H1 (cell line): ENCODE data around the gene PMP22. TPM values are rescaled to one million over a fixed set of nuclear protein-coding genes. Genes with fewer than 3 reads are reported as not detected.

Source experiments
- CTCF ChIA-PET: fragments of 300-600 bp; sonication (Branson Sonifier 250); formaldehyde crosslinking; loops from one replicate; lab custom pipeline; 2021; ENCODE audit not compliant: partially characterized antibody; lab: Charles Lee
- POLR2A ChIA-PET: fragments of 300-600 bp; sonication (Branson Sonifier 250); formaldehyde crosslinking; loops from one replicate; lab custom pipeline; 2021; ENCODE audit warnings: inconsistent platforms; ENCODE audit not compliant: partially characterized antibody; lab: Charles Lee
- DNase-seq, 2 experiments: peaks; one replicate each; pipeline versions ENCODE4 v3.0.0 to v3.0.0-alpha.2; 2010 to 2022; ENCODE audit warnings: low spot score in 2 of 2, low read depth in 1 of 2, mixed read lengths in 1 of 2
- FAIRE-seq: peaks from 2 replicates; lab custom pipeline; 2011; peaks lifted over from hg19 to GRCh38; lab: Jason Lieb, UNC
- H2AFZ ChIP-seq: 2 replicates; pipeline ENCODE4 v1.8.1; 2012; ENCODE audit warnings: low read length, inconsistent platforms
- H2AK5ac ChIP-seq: 2 replicates; pipeline ENCODE4 v1.6.1; 2013; ENCODE audit warnings: low read depth, low read length
- H2BK120ac ChIP-seq: replicated peaks from 2 replicates; pipeline ENCODE3; 2013; ENCODE audit warnings: low read depth, low read length, inconsistent platforms
- H2BK12ac ChIP-seq: 2 replicates; pipeline ENCODE4 v1.6.1; 2013; ENCODE audit warnings: low read depth, low read length
- H2BK15ac ChIP-seq: 2 replicates; pipeline ENCODE4 v1.6.1; 2013; ENCODE audit warnings: low read length
- H2BK20ac ChIP-seq: 2 replicates; pipeline ENCODE4 v1.6.1; 2013; ENCODE audit warnings: low read length
- H2BK5ac ChIP-seq: 2 replicates; pipeline ENCODE4 v1.6.1; 2013; ENCODE audit warnings: low read depth, low read length
- H3K14ac ChIP-seq: 2 replicates; pipeline ENCODE4 v1.6.1; 2013; ENCODE audit warnings: inconsistent platforms; ENCODE audit not compliant: insufficient read length
- H3K18ac ChIP-seq: 2 replicates; pipeline ENCODE4 v1.6.1; 2013; ENCODE audit warnings: low read length; ENCODE audit errors: extremely low read depth
- H3K23ac ChIP-seq: 2 replicates; pipeline ENCODE4 v1.6.1; 2013; ENCODE audit warnings: inconsistent platforms; ENCODE audit not compliant: insufficient read length
- H3K23me2 ChIP-seq: 2 replicates; pipeline ENCODE4 v1.6.1; 2013; ENCODE audit warnings: low read depth, low read length
- H3K27ac ChIP-seq: 2 replicates; pipeline ENCODE4 v1.6.1; 2011; ENCODE audit warnings: low read depth, low read length, inconsistent platforms
- H3K27me3 ChIP-seq, 4 experiments: replicated peaks in 1 of 4; 1 replicate in 1 of 4; 2 replicates in 3 of 4; pipeline versions ENCODE4 v1.6.1 to v1.8.1; 2011 to 2013; ENCODE audit warnings: low read length in 3 of 4, mild to moderate bottlenecking in 3 of 4, inconsistent platforms in 2 of 4, mixed read lengths in 2 of 4, moderate library complexity in 1 of 4; ENCODE audit not compliant: control insufficient read depth in 3 of 4, insufficient read depth in 3 of 4; ENCODE audit errors: extremely low read depth in 1 of 4
- H3K36me3 ChIP-seq, 4 experiments: 2 replicates each; pipeline versions ENCODE4 v1.6.1 to v1.8.1; 2011 to 2013; ENCODE audit warnings: mild to moderate bottlenecking in 4 of 4, low read length in 3 of 4, moderate library complexity in 2 of 4, control low read depth in 1 of 4, inconsistent platforms in 1 of 4; ENCODE audit not compliant: insufficient read depth in 4 of 4, control insufficient read depth in 2 of 4
- H3K4ac ChIP-seq: replicated peaks from 2 replicates; pipeline ENCODE3; 2013; ENCODE audit warnings: low read length, low read depth, mixed read lengths, inconsistent platforms; ENCODE audit not compliant: insufficient read length
- H3K4me1 ChIP-seq, 4 experiments: replicated peaks in 1 of 4; 1 replicate in 1 of 4; 2 replicates in 3 of 4; pipeline versions ENCODE4 v1.6.1 to v1.8.1; 2011 to 2013; ENCODE audit warnings: low read length in 3 of 4, inconsistent platforms in 2 of 4, mixed read lengths in 1 of 4; ENCODE audit not compliant: insufficient read depth in 4 of 4, control insufficient read depth in 3 of 4
- H3K4me2 ChIP-seq, 2 experiments: 2 replicates each; pipeline versions ENCODE4 v1.6.1 to v1.8.1; 2011 to 2013; ENCODE audit warnings: low read depth in 2 of 2, low read length in 2 of 2, control low read depth in 1 of 2, inconsistent platforms in 1 of 2, mild to moderate bottlenecking in 1 of 2; ENCODE audit not compliant: insufficient read depth in 1 of 2
- H3K4me3 ChIP-seq, 4 experiments: fragments of 200-600, 300-600 bp in 1 of 4; sonication (generic), shearing (Covaris generic), sonication (Bioruptor Twin) in 1 of 4; 2 replicates each; pipeline versions ENCODE4 v1.5.1 to v1.8.1; 2011 to 2016; ENCODE audit warnings: low read length in 4 of 4, low read depth in 3 of 4, control low read depth in 2 of 4, inconsistent platforms in 2 of 4, mild to moderate bottlenecking in 2 of 4, mixed read lengths in 1 of 4, moderate library complexity in 1 of 4; ENCODE audit not compliant: insufficient read depth in 2 of 4; ENCODE audit errors: extremely low read depth in 1 of 4
- H3K56ac ChIP-seq: replicated peaks from 2 replicates; pipeline ENCODE3; 2013; ENCODE audit warnings: low read depth, mild to moderate bottlenecking, mixed read lengths, low read length, inconsistent platforms; ENCODE audit not compliant: insufficient read length
- H3K79me1 ChIP-seq: 2 replicates; pipeline ENCODE4 v1.6.1; 2013; ENCODE audit warnings: low read depth, low read length, control low read depth
- H3K79me2 ChIP-seq, 2 experiments: 2 replicates each; pipeline versions ENCODE4 v1.6.1 to v1.8.1; 2012 to 2013; ENCODE audit warnings: low read length in 2 of 2, mild to moderate bottlenecking in 2 of 2, inconsistent platforms in 1 of 2; ENCODE audit not compliant: insufficient read depth in 2 of 2, control insufficient read depth in 1 of 2
- H3K9ac ChIP-seq, 4 experiments: replicated peaks in 1 of 4; 1 replicate in 1 of 4; 2 replicates in 3 of 4; pipeline versions ENCODE4 v1.6.1 to v1.8.1; 2011 to 2013; ENCODE audit warnings: low read depth in 3 of 4, low read length in 3 of 4, control low read depth in 2 of 4, mild to moderate bottlenecking in 2 of 4, moderate library complexity in 2 of 4, inconsistent platforms in 1 of 4; ENCODE audit errors: extremely low read depth in 1 of 4
- H3K9me3 ChIP-seq, 2 experiments: 2 replicates each; pipeline versions ENCODE4 v1.6.1 to v1.8.1; 2012 to 2013; ENCODE audit warnings: mild to moderate bottlenecking in 2 of 2, moderate library complexity in 2 of 2, control low read depth in 1 of 2, inconsistent platforms in 1 of 2, low read depth in 1 of 2, low read length in 1 of 2, mixed read lengths in 1 of 2; ENCODE audit not compliant: insufficient read depth in 2 of 2
- H4K20me1 ChIP-seq, 2 experiments: replicated peaks in 1 of 2; 2 replicates each; pipeline versions ENCODE3 to v1.8.1; 2011 to 2013; ENCODE audit warnings: inconsistent platforms in 2 of 2, low read length in 2 of 2, mild to moderate bottlenecking in 1 of 2; ENCODE audit not compliant: insufficient read depth in 2 of 2, control insufficient read depth in 1 of 2
- H4K5ac ChIP-seq: 2 replicates; pipeline ENCODE4 v1.6.1; 2013; ENCODE audit warnings: low read length, low read depth, mixed read lengths, inconsistent platforms; ENCODE audit not compliant: insufficient read length
- H4K8ac ChIP-seq: 2 replicates; pipeline ENCODE4 v1.8.0; 2013; ENCODE audit warnings: mild to moderate bottlenecking, moderate library complexity, low read length, inconsistent platforms; ENCODE audit not compliant: insufficient read depth; ENCODE audit errors: extremely low read depth
- H4K91ac ChIP-seq: replicated peaks from 2 replicates; pipeline ENCODE3; 2013; ENCODE audit warnings: low read length, mixed read lengths, inconsistent platforms; ENCODE audit not compliant: insufficient read length
- CHD1 ChIP-seq: IDR thresholded peaks from 2 replicates; pipeline ENCODE4 v1.6.1; 2012; ENCODE audit warnings: low read depth, low read length, improper control_type of control experiment
- HDAC2 ChIP-seq, 2 experiments: fragments of 300-600 bp in 1 of 2; sonication (generic) in 1 of 2; IDR thresholded peaks; 2 replicates each; pipeline ENCODE4 v1.6.1; 2011 to 2012; ENCODE audit warnings: low read depth in 2 of 2, low read length in 2 of 2, mild to moderate bottlenecking in 2 of 2, moderate library complexity in 2 of 2, borderline replicate concordance in 1 of 2, inconsistent platforms in 1 of 2
- MAX ChIP-seq: IDR thresholded peaks from 2 replicates; pipeline ENCODE4 v1.6.1; 2012; ENCODE audit warnings: inconsistent platforms
- POLR2A ChIP-seq, 2 experiments: IDR thresholded peaks; 1 replicate in 1 of 2; 2 replicates in 1 of 2; pipeline ENCODE4 v1.6.1; 2011; ENCODE audit warnings: low read depth in 2 of 2, low read length in 2 of 2, mild to moderate bottlenecking in 2 of 2; ENCODE audit errors: control extremely low read depth in 1 of 2
- SP4 ChIP-seq: IDR thresholded peaks from 2 replicates; pipeline ENCODE4 v1.6.1; 2012; ENCODE audit warnings: low read length, inconsistent platforms
- TAF7 ChIP-seq: optimal IDR thresholded peaks from 2 replicates; pipeline ENCODE3; 2011; ENCODE audit warnings: low read depth, mild to moderate bottlenecking, inconsistent platforms, low read length, moderate library complexity, borderline replicate concordance
- TEAD4 ChIP-seq: IDR thresholded peaks from 2 replicates; pipeline ENCODE4 v1.6.1; 2012; ENCODE audit warnings: low read depth, low read length, inconsistent platforms, mixed read lengths
- WGBS, 2 experiments: shearing (Covaris generic) in 1 of 2; methylation state at CpG; one replicate each; pipeline versions ENCODE4 v1.1.6 to v1.1.7; 2013 to 2015; ENCODE audit warnings: low lambda C conversion rate in 2 of 2, mixed read lengths in 2 of 2, inconsistent platforms in 1 of 2, low coverage in 1 of 2, missing lambda C conversion rate in 1 of 2; ENCODE audit not compliant: insufficient replicate concordance in 2 of 2, insufficient coverage in 1 of 2, insufficient read length in 1 of 2; ENCODE audit errors: extremely low coverage in 1 of 2, missing lambda C conversion rate in 1 of 2; 5-methylcytosine and 5-hydroxymethylcytosine counted together
- polyA plus RNA-seq, 7 experiments: library from polyadenylated mRNA; depleted of rRNA in 3 of 7; stranded (reverse) in 5 of 7; unstranded in 2 of 7; fragments of >200 nt in 5 of 7; fragments of 200-250 nt in 2 of 7; gene quantifications; 1 replicate in 5 of 7; 2 replicates in 1 of 7; 4 replicates in 1 of 7; pipeline versions ENCODE4 v1.2.1 to v1.2.3, GENCODE V29; 2011 to 2013; ENCODE audit warnings: missing spikeins in 2 of 7, mixed read lengths in 2 of 7
- total RNA-seq: library from RNA; stranded (reverse); fragmentation: NEBNext Ultra II Directional; extraction: Animal tissue kit (Norgen Biotek cat#: 25700); gene quantifications from 2 replicates; pipeline ENCODE4 v1.2.1, GENCODE V29; 2021

Gene PMP22
- total and polyA plus RNA-seq, 2 of the 8 experiments (the other 6 are each of a cell fraction or from before 2014, with no cell fraction given) = 0.84 to 4.9 TPM

GRCh38 chr17:15290605-15291004, 25.5 kb upstream of the PMP22 start:
- ChIA-PET CTCF (no interaction called here), POLR2A (interaction anchor here (0.9 kb wide), 1 partner anchor 27 kb away, joined by 3 read pairs; no protein-coding TSS in a partner anchor)
- H3K56ac ChIP-seq = no peak overlapping the region
- no peak overlapping the region for H3K4ac ChIP-seq
- H3K36me3 ChIP-seq = no peaks in the 10 kb centered on the region
- H3K4me1 ChIP-seq = no peaks in the 10 kb centered on the region
- no peaks in the 10 kb centered on the region for H3K79me2 ChIP-seq
- H2BK12ac ChIP-seq = no peak overlapping the region
- no peak overlapping the region for H3K23ac ChIP-seq
- H4K8ac ChIP-seq = no peak overlapping the region
- H2BK5ac ChIP-seq = no peak overlapping the region
- H3K4me2 ChIP-seq = no peak overlapping the region
- H3K18ac ChIP-seq = no peak overlapping the region
- H2AK5ac ChIP-seq = no peak overlapping the region
- WGBS, 2 experiments = 92% methylated on average over 6 of the region's 6 CpGs; no CpG with 5 or more reads in 1 of the 2 experiments
- H4K5ac ChIP-seq = no peak overlapping the region
- H3K9me3 ChIP-seq = no peaks in the 10 kb centered on the region
- H2BK120ac ChIP-seq = no peak overlapping the region
- H2BK20ac ChIP-seq = no peak overlapping the region
- no peak overlapping the region for H3K27ac ChIP-seq
- no peaks in the 10 kb centered on the region for H4K20me1 ChIP-seq
- no peak overlapping the region for H3K4me3 ChIP-seq
- H2BK15ac ChIP-seq = no peak overlapping the region
- H3K9ac ChIP-seq = no peak overlapping the region
- no peaks in the 10 kb centered on the region; the same call in 1 of the 2 replicates for H3K23me2 ChIP-seq
- no peak for DNase-seq
- peak; percentile 39 for FAIRE-seq
- no peaks in the 10 kb centered on the region for H3K27me3 ChIP-seq
- no peak overlapping the region for H2AFZ ChIP-seq
- H3K79me1 ChIP-seq = no peaks in the 10 kb centered on the region
- no peak overlapping the region for H4K91ac ChIP-seq
- H3K14ac ChIP-seq = no peak overlapping the region
- TF ChIP-seq CHD1 (no peak), TAF7 (no peak), MAX (no peak), HDAC2 (IDR thresholded peaks at IDR 0.05; ENCODE audit: borderline replicate concordance in 1 of 2, low read depth in 2 of 2, low read length in 2 of 2) (no peak), SP4 (no peak), TEAD4 (no peak), POLR2A (IDR thresholded peaks at IDR 0.05; ENCODE audit: control extremely low read depth in 1 of 2, low read depth in 2 of 2, low read length in 2 of 2) (no peak)
